A673 (cell line): Measurements from ENCODE around the gene ARHGAP6. TPM values are rescaled to one million over a fixed set of nuclear protein-coding genes. Genes with fewer than 3 reads are reported as not detected.

ENCODE experiments used
- BruUV-seq: library from RNA; stranded (reverse); fragments of 400-500 nt; replicated peaks from 2 replicates; lab custom pipeline; 2021; lab: Mats Ljungman, UMichigan
- CTCF ChIA-PET: fragments of 300-600 bp; sonication (Branson Sonifier 250); formaldehyde crosslinking; loops from one replicate; lab custom pipeline; 2022; ENCODE audit warnings: antibody characterized with exemption; lab: Charles Lee
- POLR2A ChIA-PET: fragments of 300-600 bp; sonication (Branson Sonifier 250); formaldehyde crosslinking; loops from one replicate; lab custom pipeline; 2022; ENCODE audit warnings: antibody characterized with exemption; ENCODE audit not compliant: low non-redundant PET; lab: Charles Lee
- DNase-seq: peaks from one replicate; pipeline ENCODE4 v3.0.0-alpha.2; 2015; ENCODE audit warnings: low spot score
- H3K27ac ChIP-seq: fragments of 200-600 bp; sonication (generic); 2 replicates; pipeline ENCODE4 v1.5.1; 2016; ENCODE audit warnings: mixed run types, low read depth, mild to moderate bottlenecking, mixed read lengths, antibody characterized with exemption, low read length; ENCODE audit not compliant: poor library complexity, severe bottlenecking
- H3K27me3 ChIP-seq: fragments of 200-600 bp; sonication (generic); replicated peaks from 2 replicates; pipeline ENCODE4 v1.6.1; 2017; ENCODE audit warnings: mixed run types, low read depth, mild to moderate bottlenecking, mixed read lengths, antibody characterized with exemption, low read length; ENCODE audit not compliant: insufficient read depth, poor library complexity
- H3K36me3 ChIP-seq: fragments of 200-600 bp; sonication (generic); 2 replicates; pipeline ENCODE4 v1.6.1; 2016; ENCODE audit warnings: mixed run types, mild to moderate bottlenecking, mixed read lengths, antibody characterized with exemption, low read length; ENCODE audit not compliant: insufficient read depth, poor library complexity, severe bottlenecking
- H3K4me1 ChIP-seq: fragments of 200-600 bp; sonication (generic); 2 replicates; pipeline ENCODE4 v1.6.1; 2017; ENCODE audit warnings: mixed run types, mild to moderate bottlenecking, mixed read lengths, antibody characterized with exemption, low read length; ENCODE audit not compliant: insufficient read depth, poor library complexity, severe bottlenecking
- H3K4me3 ChIP-seq: fragments of 200-600 bp; sonication (generic); 2 replicates; pipeline ENCODE4 v1.5.1; 2016; ENCODE audit warnings: low read depth, mixed run types, mild to moderate bottlenecking, mixed read lengths, low read length; ENCODE audit not compliant: poor library complexity, severe bottlenecking
- H3K9me3 ChIP-seq: fragments of 200-600 bp; sonication (generic); 2 replicates; pipeline ENCODE4 v1.6.1; 2016; ENCODE audit warnings: mixed run types, low read depth, mild to moderate bottlenecking, mixed read lengths, antibody characterized with exemption, low read length; ENCODE audit not compliant: poor library complexity, severe bottlenecking
- EZH2 ChIP-seq: fragments of 200-600 bp; sonication (generic); IDR thresholded peaks from 2 replicates; pipeline ENCODE4 v1.6.1; 2017; ENCODE audit warnings: borderline replicate concordance, low read depth, mild to moderate bottlenecking, mixed read lengths, antibody characterized with exemption, low read length; ENCODE audit not compliant: poor library complexity, severe bottlenecking
- intact Hi-C: fragments of 100-400 bp; cut with micrococcal nuclease; formaldehyde crosslinking; loops from one replicate; pipeline ENCODE4 v1.10.0; 2022; ENCODE audit not compliant: unreplicated experiment
- total RNA-seq: library from RNA; stranded (reverse); gene quantifications from 2 replicates; pipeline ENCODE4 v1.2.3, GENCODE V29; 2021
- TF ChIP-seq, protein P1 (sequence below): fragments of 300-800, 200-600 bp; sonication (generic); conservative IDR thresholded peaks from 2 replicates; pipeline ENCODE4 v1.5.1; 2017; ENCODE audit warnings: low read depth, mild to moderate bottlenecking, antibody characterized with exemption, low read length, moderate library complexity, mixed read lengths

The ARHGAP6 gene
- total RNA-seq, 1 experiment from 2014 or later: not detected

DNA sequence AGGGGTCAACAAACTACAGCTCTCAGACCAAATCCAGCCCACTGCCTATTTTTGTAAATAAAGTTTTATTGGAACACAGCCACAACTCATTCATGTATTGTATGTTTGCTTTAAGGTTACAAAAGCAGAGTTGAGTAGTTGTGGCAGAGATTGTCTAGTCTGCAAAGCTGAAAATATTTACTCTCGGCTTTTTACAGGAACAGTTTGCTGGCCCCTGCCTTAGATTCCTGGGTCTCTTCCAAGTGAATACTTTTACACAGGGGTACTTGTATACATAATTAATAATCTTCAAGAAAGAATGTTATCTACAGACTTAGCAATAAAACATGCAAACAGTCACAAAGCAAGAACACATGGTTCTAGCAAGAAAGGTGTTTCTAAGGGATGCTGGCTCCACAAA lies 218.3 kb downstream of the ARHGAP6 start:
- no peak for DNase-seq
- POLR2A ChIA-PET: no interaction called here
- intact Hi-C loops: no loop called here

DNA sequence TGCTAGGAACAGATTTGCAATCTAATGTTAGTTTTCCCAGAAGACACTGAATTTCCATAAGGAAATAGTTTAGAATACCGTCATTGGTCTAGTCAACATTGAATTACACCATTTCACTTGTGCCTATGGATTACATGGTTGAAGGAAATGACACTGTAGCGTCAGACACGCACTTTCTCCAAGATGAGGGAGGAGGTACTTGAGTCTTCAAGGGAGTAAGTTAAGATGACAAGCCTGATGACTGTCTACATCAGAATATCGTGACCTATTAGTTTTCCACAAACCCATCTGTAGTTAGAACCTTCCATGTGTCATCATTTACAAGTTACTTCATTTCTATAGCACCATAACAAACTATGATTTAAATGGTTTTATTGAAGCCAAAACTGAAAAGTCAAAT lies 218.8 kb downstream of the ARHGAP6 start:
- no peak for DNase-seq
- Histone ChIP-seq H3K4me1 (no peaks in the 10 kb centered on the region), H3K27ac (no peak overlapping the region), H3K9me3 (no peaks in the 10 kb centered on the region), H3K4me3 (no peak overlapping the region), H3K36me3 (no peaks in the 10 kb centered on the region), H3K27me3 (no peaks in the 10 kb centered on the region)
- POLR2A ChIA-PET: no interaction called here
- TF ChIP-seq, protein P1, sequence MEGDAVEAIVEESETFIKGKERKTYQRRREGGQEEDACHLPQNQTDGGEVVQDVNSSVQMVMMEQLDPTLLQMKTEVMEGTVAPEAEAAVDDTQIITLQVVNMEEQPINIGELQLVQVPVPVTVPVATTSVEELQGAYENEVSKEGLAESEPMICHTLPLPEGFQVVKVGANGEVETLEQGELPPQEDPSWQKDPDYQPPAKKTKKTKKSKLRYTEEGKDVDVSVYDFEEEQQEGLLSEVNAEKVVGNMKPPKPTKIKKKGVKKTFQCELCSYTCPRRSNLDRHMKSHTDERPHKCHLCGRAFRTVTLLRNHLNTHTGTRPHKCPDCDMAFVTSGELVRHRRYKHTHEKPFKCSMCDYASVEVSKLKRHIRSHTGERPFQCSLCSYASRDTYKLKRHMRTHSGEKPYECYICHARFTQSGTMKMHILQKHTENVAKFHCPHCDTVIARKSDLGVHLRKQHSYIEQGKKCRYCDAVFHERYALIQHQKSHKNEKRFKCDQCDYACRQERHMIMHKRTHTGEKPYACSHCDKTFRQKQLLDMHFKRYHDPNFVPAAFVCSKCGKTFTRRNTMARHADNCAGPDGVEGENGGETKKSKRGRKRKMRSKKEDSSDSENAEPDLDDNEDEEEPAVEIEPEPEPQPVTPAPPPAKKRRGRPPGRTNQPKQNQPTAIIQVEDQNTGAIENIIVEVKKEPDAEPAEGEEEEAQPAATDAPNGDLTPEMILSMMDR: no peak
- TF ChIP-seq EZH2: no peak
- CTCF ChIA-PET: no interaction called here
- no TSS peak for BruUV-seq
- intact Hi-C loops: no loop called here

More for the DNA sequence above, 218.3 kb downstream of the ARHGAP6 start:
- Histone ChIP-seq H3K9me3 (no peaks in the 10 kb centered on the region), H3K27me3 (no peaks in the 10 kb centered on the region), H3K27ac (no peak overlapping the region), H3K4me1 (no peaks in the 10 kb centered on the region), H3K36me3 (no peaks in the 10 kb centered on the region), H3K4me3 (no peak overlapping the region)
- CTCF ChIA-PET: no interaction called here
- BruUV-seq: no TSS peak
- TF ChIP-seq EZH2: no peak
- TF ChIP-seq, protein P1: no peak

DNA sequence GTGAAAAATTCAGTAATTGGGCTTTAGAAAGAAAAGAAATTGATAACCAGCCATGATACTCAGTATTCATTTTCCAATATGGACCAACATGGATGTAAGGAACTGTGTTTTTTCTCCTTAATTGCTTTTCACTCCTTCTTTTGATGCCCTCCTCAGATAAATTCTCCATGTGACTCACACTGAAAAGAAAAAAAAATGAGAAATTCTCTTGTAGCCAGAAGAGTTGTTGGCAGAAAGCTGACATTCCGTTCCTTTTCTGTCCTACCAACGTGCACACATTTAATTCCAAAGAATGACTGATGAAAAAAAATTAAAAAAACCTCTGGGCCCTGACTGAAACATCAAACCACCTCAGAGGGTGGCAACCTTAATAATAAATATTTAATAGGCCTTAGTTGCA lies 219.4 kb downstream of the ARHGAP6 start:
- Histone ChIP-seq H3K4me1 (no peaks in the 10 kb centered on the region), H3K27me3 (no peaks in the 10 kb centered on the region), H3K4me3 (no peak overlapping the region), H3K36me3 (no peaks in the 10 kb centered on the region), H3K9me3 (no peaks in the 10 kb centered on the region), H3K27ac (no peak overlapping the region)
- BruUV-seq: no TSS peak
- no peak for DNase-seq
- ChIA-PET POLR2A (no interaction called here), CTCF (no interaction called here)
- intact Hi-C loops: no loop called here
- TF ChIP-seq, protein P1: no peak
- TF ChIP-seq EZH2: no peak
